GM21825 (cell line): ENCODE data around the gene RNASE3.
"Not testable (repeated sequence)": the region's sequence is repeated elsewhere in the genome, so short reads cannot be mapped to it uniquely, and the experiment has no call there.

Source experiments
- ATAC-seq: cut with Tn5 transposase; IDR thresholded peaks from one replicate; pipeline ENCODE4 v1.9.1; 2021; ENCODE audit warnings: mild to moderate bottlenecking, moderate library complexity; ENCODE audit not compliant: unreplicated experiment

RNASE3 gene

GRCh38 chr14:20910822-20911221, 19.6 kb downstream of the RNASE3 start:
- not testable (repeated sequence) for ATAC-seq

- not testable (repeated sequence) for ATAC-seq
These were observed 28.0 kb downstream of the RNASE3 start for GRCh38 chr14:20919038-20919756.

GRCh38 chr14:20923766-20924297, 32.6 kb downstream of the RNASE3 start:
- ATAC-seq = not testable (repeated sequence)

- no peak for ATAC-seq
These were observed 43.1 kb downstream of the RNASE3 start for GRCh38 chr14:20934148-20934762.

- no peak for ATAC-seq
These were observed 44.3 kb downstream of the RNASE3 start for GRCh38 chr14:20935303-20935984.
